Testis (tissue), 2 donors: ENCODE data around the gene GRIK1.

Source experiments
- POLR2A ChIP-seq: fragments of 450-650 bp; IDR thresholded peaks from one replicate; pipeline ENCODE4 v1.6.1; 2017; ENCODE audit warnings: antibody characterized with exemption, mild to moderate bottlenecking, moderate library complexity
- TF ChIP-seq, protein P1 (sequence below), 3 experiments: fragments of 450-650 bp in 2 of 3; fragments of 200-600 bp in 1 of 3; sonication (generic) in 1 of 3; IDR thresholded peaks; one replicate each; pipeline ENCODE4 v1.5.1; 2016 to 2019; ENCODE audit warnings: antibody characterized with exemption in 3 of 3, mild to moderate bottlenecking in 2 of 3, moderate library complexity in 1 of 3

DNA sequence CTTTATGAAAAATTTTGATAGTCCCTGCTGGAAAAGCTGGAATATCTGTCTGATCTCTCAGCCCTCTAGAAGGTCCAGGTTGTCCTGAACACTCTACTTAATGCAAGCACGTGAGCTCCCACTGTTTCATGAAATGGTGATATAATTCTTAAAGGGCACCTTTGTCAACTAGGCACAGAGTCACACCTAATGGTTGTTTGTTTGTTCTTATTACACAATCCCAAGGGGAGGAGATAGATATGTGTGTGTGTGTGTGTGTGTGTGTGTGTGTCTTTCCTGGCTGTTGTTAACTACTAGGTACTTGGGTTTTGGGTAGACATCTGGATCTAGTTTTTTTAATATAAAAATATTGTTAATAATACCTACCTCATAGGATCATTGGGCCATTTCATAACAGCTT, 63.9 kb downstream of the GRIK1 start:
- TF ChIP-seq, protein P1, sequence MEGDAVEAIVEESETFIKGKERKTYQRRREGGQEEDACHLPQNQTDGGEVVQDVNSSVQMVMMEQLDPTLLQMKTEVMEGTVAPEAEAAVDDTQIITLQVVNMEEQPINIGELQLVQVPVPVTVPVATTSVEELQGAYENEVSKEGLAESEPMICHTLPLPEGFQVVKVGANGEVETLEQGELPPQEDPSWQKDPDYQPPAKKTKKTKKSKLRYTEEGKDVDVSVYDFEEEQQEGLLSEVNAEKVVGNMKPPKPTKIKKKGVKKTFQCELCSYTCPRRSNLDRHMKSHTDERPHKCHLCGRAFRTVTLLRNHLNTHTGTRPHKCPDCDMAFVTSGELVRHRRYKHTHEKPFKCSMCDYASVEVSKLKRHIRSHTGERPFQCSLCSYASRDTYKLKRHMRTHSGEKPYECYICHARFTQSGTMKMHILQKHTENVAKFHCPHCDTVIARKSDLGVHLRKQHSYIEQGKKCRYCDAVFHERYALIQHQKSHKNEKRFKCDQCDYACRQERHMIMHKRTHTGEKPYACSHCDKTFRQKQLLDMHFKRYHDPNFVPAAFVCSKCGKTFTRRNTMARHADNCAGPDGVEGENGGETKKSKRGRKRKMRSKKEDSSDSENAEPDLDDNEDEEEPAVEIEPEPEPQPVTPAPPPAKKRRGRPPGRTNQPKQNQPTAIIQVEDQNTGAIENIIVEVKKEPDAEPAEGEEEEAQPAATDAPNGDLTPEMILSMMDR (IDR thresholded peaks at IDR 0.05): no peak
- TF ChIP-seq POLR2A: no peak
